BLaER1 (cell line): ENCODE measurements around the gene DPP6.

Experiments used
- H3K27ac ChIP-seq: shearing (Covaris generic); formaldehyde crosslinking; 2 replicates; pipeline ENCODE4 v1.8.1; 2022
- H3K27me3 ChIP-seq: shearing (Covaris generic); formaldehyde crosslinking; 2 replicates; pipeline ENCODE4 v1.8.1; 2022
- H3K36me3 ChIP-seq: shearing (Covaris generic); formaldehyde crosslinking; 2 replicates; pipeline ENCODE4 v1.8.1; 2022
- H3K4me1 ChIP-seq: shearing (Covaris generic); formaldehyde crosslinking; 2 replicates; pipeline ENCODE4 v1.8.1; 2022
- H3K4me2 ChIP-seq: shearing (Covaris generic); formaldehyde crosslinking; 2 replicates; pipeline ENCODE4 v1.8.1; 2022
- H3K4me3 ChIP-seq: shearing (Covaris generic); formaldehyde crosslinking; 2 replicates; pipeline ENCODE4 v1.8.1; 2022
- H3K9ac ChIP-seq: shearing (Covaris generic); formaldehyde crosslinking; 2 replicates; pipeline ENCODE4 v1.8.1; 2022
- H3K9me3 ChIP-seq: shearing (Covaris generic); formaldehyde crosslinking; 2 replicates; pipeline ENCODE4 v1.8.1; 2022
- H4K20me1 ChIP-seq: shearing (Covaris generic); formaldehyde crosslinking; 2 replicates; pipeline ENCODE4 v1.8.1; 2022
- Cebpa-rat ChIP-seq: shearing (Covaris generic); IDR thresholded peaks from 2 replicates; pipeline ENCODE4 v1.8.1; 2022

The DPP6 gene

DNA sequence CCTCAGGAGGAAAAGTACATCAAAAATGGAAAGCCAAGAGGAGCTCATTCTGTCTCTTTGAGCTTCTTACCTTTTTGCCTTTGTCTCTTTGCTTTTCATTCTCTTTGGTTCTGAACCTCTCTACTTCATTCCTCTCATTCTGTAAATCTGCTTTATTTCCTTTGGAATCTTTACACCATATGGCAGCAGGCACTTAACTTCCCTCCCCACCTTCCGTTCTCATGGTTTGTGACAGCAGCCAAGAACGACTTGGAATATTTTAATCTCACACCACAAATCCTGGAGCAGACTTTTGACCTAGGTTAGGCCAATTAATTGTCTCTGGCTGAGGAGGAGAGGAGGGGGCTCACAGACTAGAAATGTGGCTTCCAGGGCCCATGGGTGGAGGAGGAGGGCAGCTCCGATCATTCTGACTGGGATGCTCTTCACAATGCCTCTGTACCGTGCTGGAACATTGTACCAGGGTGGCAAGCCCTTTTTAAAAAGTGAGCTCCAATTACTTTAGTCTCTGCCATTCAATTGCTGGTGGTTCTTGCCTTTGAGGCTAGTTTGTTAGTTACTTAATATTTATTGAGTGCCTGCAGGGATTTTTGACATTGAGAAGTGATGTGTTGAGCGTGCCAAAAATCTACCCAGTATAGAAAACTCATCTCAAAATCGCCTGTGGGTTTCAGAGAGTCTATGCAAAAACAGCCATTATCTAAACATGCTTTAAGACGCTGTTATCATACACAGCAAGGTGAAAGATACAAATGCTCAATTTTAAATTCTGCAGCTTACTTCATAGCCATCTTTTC lies 386.6 kb downstream of the DPP6 start:
- no peaks in the 10 kb centered on the region for H3K4me1 ChIP-seq
- no peak overlapping the region for H3K27ac ChIP-seq
- no peaks in the 10 kb centered on the region for H4K20me1 ChIP-seq
- no peak overlapping the region for H3K9ac ChIP-seq
- H3K27me3 ChIP-seq = no peaks in the 10 kb centered on the region
- no peak overlapping the region for H3K4me2 ChIP-seq
- no peaks in the 10 kb centered on the region for H3K36me3 ChIP-seq
- TF ChIP-seq Cebpa-rat = no peak
- no peak overlapping the region for H3K4me3 ChIP-seq
- H3K9me3 ChIP-seq = no peaks in the 10 kb centered on the region

DNA sequence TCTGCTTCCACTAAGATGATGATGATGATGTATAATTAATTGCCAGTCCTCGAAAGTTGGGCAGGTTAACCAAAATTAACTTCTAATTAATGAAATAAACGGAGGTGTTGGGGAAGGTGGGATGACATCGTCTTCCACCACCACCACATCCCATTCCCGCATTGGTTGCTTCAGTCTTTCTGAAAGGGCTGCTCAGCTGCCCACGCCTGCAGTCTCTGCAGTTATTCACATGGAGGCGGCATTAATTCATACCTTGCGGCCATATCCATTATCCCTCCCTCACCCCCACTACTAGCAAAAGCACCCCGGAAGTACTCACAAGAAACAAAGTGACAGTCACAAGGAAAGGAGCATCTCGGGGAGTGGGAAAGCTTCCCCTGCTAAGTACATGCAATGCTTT lies 387.9 kb downstream of the DPP6 start:
- H3K4me1 ChIP-seq = no peaks in the 10 kb centered on the region
- no peaks in the 10 kb centered on the region for H4K20me1 ChIP-seq
- no peaks in the 10 kb centered on the region for H3K9me3 ChIP-seq
- H3K36me3 ChIP-seq = no peaks in the 10 kb centered on the region
- no peak overlapping the region for H3K4me2 ChIP-seq
- H3K27ac ChIP-seq = no peak overlapping the region
- no peaks in the 10 kb centered on the region for H3K27me3 ChIP-seq
- TF ChIP-seq Cebpa-rat = no peak
- H3K9ac ChIP-seq = no peak overlapping the region
- no peak overlapping the region for H3K4me3 ChIP-seq

DNA sequence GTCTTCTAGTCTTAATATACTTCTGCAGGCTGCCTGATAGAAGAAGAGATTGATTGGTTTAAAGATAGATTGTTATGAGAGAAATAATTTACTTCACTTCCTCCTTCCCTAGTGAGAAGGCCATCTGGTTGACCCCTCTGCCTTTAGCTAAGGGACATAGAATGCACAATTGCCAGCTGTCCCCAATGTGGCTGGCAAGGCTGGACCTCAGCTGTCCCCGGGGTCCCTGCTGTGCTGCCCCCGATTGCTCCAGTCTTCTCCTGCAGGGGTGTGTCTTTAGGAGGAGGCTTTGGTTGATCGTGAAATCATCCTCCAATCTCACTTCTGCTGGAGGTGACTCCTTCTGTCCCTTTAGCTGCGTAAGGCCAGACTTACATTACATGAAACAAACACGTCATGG lies 388.5 kb downstream of the DPP6 start:
- Histone ChIP-seq H3K9me3 (no peaks in the 10 kb centered on the region), H3K4me1 (no peaks in the 10 kb centered on the region), H3K4me2 (no peak overlapping the region), H3K36me3 (no peaks in the 10 kb centered on the region), H3K27me3 (no peaks in the 10 kb centered on the region), H3K9ac (no peak overlapping the region), H4K20me1 (no peaks in the 10 kb centered on the region), H3K27ac (no peak overlapping the region), H3K4me3 (no peak overlapping the region)
- no peak for TF ChIP-seq Cebpa-rat

DNA sequence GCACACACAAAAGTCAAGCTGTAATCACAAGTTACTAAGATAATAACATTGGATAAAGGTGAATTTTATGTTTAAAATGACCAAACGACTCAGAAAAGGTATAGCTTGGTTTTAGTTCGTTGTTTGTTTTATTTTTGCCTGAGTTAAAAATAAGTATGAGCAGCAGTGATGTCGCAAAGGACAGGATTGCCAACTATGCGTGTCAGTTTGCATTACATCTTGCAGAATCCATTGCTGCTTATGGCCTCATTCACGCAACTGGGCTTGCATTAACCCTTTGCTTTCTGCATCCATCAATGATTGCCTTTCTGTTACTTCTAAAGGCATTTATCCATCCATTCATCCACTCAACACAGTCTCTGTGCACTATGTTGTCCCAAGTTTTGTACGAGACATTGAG lies 389.6 kb downstream of the DPP6 start:
- Histone ChIP-seq H3K36me3 (no peaks in the 10 kb centered on the region), H3K4me2 (no peak overlapping the region), H3K27ac (no peak overlapping the region), H3K9ac (no peak overlapping the region), H4K20me1 (no peaks in the 10 kb centered on the region), H3K4me3 (no peak overlapping the region), H3K27me3 (no peaks in the 10 kb centered on the region), H3K9me3 (no peaks in the 10 kb centered on the region), H3K4me1 (no peaks in the 10 kb centered on the region)
- no peak for TF ChIP-seq Cebpa-rat

DNA sequence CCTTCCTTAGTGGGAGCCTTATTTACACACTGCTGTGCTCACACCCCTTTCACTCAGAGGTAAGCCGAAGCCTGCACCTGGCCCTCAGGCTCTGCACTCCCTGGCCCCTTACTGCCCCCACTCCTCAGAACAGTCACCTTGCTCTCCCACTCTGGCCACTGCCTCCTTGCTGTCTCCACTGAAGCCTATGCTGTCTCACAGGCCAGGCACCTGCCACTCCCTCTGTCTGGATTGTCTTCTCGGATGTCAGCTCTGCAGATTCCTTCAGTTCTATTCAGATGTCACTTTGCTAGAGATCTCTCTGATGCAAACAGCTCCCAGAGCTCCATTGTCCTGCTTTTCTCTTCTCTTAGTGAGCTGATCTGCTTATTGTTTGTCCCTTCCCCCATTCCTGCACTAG lies 390.7 kb downstream of the DPP6 start:
- TF ChIP-seq Cebpa-rat = no peak

DNA sequence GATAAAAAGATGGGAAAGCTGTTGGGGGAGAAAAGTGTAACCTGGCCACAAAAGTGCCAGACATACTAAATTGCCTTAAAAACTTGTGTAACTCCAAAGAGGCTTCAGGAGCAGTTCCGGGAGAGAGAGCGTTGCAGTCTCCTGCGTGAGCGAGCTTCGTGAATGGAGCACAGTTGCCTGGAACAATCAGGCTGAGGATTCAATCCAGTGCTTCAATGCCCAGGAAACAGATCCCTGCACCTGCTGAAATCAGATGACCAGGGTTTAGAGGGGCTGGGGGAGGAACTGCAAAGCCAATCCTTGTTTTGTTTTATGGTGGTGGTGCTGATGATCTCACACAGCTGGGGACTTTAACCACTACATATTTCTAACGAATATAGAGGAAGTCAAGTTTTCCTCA lies 398.3 kb downstream of the DPP6 start:
- H3K4me3 ChIP-seq = no peak overlapping the region
- no peaks in the 10 kb centered on the region for H3K36me3 ChIP-seq
- H3K9ac ChIP-seq = no peak overlapping the region
- H4K20me1 ChIP-seq = no peaks in the 10 kb centered on the region
- no peak for TF ChIP-seq Cebpa-rat
- H3K4me1 ChIP-seq = peaks cover 8% of the 10 kb centered on the region
- H3K9me3 ChIP-seq = no peaks in the 10 kb centered on the region
- H3K27ac ChIP-seq = no peak overlapping the region
- H3K4me2 ChIP-seq = no peak overlapping the region
- H3K27me3 ChIP-seq = no peaks in the 10 kb centered on the region

More for the DNA sequence above, 390.7 kb downstream of the DPP6 start:
- Histone ChIP-seq H3K36me3 (no peaks in the 10 kb centered on the region), H3K27me3 (no peaks in the 10 kb centered on the region), H3K4me2 (no peak overlapping the region), H3K4me3 (no peak overlapping the region), H4K20me1 (no peaks in the 10 kb centered on the region), H3K27ac (no peak overlapping the region), H3K9ac (no peak overlapping the region), H3K9me3 (no peaks in the 10 kb centered on the region), H3K4me1 (no peaks in the 10 kb centered on the region)

DNA sequence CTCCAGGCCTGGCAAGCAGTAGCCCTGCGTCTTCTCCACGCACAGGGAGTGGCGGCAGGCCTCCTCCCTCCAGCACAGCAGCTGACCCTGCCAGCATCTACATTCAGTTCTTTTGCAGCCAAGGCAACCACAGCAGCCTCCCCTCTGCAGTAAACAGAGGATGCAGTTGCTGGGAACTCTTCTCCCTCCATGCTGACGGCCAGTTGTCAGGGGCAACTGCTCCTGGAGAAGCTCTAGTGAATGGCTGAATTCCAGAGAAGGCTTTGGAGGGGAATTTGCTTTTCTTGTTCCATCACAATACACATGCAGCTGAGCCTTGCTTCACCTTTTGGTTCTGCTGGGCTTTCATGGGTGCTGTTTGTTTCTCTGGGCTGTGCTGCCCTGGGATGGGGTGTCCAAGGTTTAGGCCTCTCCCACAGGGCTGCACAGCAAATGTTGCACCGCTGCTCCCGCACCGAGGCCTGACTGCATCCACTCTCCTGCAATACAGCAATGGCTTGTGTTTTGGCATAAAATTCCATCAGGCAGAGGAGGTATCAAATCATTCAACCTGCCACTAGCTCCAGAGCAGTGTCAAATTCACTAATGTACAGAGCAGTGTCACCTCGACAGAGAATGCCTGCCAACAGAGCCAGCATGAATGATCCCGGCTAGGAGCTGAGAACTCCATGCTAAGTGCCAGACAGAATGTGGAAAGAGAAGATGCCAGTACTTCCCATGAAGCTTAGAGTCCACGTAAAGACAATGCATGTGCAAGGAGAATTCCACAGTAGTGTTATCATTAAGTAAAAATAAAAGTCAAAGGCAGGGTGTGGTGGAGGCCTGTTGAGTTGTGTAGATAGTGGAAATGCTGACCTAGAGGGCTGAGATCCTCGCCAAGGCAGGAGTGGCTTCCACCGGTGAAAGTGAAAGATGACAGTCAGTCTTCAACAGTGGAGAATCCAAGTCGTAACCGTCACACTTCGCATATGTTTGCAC lies 399.6 kb downstream of the DPP6 start:
- Histone ChIP-seq H3K27me3 (no peaks in the 10 kb centered on the region), H3K27ac (no peak overlapping the region), H3K36me3 (no peaks in the 10 kb centered on the region), H3K4me2 (no peak overlapping the region), H4K20me1 (no peaks in the 10 kb centered on the region), H3K9me3 (no peaks in the 10 kb centered on the region), H3K4me3 (no peak overlapping the region), H3K4me1 (peaks cover 8% of the 10 kb centered on the region), H3K9ac (no peak overlapping the region)
- no peak for TF ChIP-seq Cebpa-rat

DNA sequence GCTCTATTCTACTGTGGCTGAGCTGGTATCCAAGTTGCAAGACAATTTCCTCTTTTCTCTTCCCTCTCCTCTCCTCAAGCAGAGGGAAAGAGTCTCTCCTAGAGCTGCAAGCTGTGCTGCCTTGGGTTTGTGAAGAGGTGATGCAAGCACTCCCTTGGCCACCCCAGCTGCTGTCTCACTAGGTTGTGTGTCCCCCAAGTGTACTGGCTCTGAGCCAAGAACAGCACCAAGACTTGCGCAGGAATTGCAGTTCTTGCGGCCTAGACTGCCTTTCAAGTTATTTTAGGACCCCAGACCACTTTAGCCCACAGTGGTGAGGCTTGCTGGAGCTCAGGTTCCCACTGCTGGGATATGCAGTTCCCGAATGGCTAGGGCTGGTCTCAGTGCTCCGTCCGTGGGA lies 411.6 kb downstream of the DPP6 start:
- no peak overlapping the region for H3K9ac ChIP-seq
- no peaks in the 10 kb centered on the region for H4K20me1 ChIP-seq
- H3K36me3 ChIP-seq = no peaks in the 10 kb centered on the region
- H3K4me1 ChIP-seq = no peaks in the 10 kb centered on the region
- H3K4me3 ChIP-seq = no peak overlapping the region
- TF ChIP-seq Cebpa-rat = no peak
- H3K4me2 ChIP-seq = no peak overlapping the region
- no peak overlapping the region for H3K27ac ChIP-seq
- no peaks in the 10 kb centered on the region for H3K27me3 ChIP-seq
- peaks cover 4% of the 10 kb centered on the region; the same call in 1 of the 2 replicates for H3K9me3 ChIP-seq

DNA sequence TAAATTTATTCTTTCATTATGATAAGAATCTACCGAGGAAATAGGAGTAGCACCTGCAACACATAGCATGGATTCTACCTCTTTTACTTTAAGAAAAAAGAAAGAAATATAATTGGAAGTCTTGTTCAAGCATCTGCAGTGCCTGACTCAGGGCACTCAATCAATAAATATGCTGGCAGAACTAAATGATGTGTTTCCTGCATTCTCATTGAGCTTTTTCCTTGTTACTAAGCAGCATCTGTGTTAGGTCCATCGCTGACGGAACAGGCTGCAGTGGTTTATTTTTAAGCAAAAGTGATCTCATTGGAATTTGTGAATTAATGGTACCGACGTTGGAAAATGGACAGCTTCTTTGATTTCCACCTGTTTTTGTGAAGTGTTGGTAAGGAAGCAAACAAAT lies 417.5 kb downstream of the DPP6 start:
- Histone ChIP-seq H3K27ac (no peak overlapping the region), H3K4me1 (no peaks in the 10 kb centered on the region), H4K20me1 (no peaks in the 10 kb centered on the region), H3K4me3 (no peak overlapping the region), H3K9me3 (no peaks in the 10 kb centered on the region), H3K9ac (no peak overlapping the region), H3K27me3 (no peaks in the 10 kb centered on the region), H3K36me3 (no peaks in the 10 kb centered on the region), H3K4me2 (no peak overlapping the region)
- no peak for TF ChIP-seq Cebpa-rat

DNA sequence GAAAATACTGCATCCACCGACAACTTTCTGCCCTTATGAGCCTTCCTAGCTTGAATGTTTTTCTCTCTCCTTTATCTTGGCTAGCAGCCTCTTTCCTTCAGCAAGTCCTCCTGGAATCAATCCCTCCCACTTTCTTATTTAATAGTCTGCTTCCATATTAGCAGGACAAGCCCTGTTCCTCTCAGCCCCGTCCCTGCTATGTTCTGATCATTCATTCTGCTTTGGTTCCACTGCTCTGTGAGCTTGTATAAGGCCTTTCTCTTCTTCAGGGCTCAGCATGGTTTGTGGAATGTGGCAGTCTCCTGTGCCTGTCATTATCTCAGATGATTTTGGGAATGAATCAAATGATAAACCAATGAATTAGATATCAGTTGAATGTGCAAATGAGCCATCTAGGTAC lies 420.1 kb downstream of the DPP6 start:
- no peak overlapping the region for H3K27ac ChIP-seq
- no peak overlapping the region for H3K4me2 ChIP-seq
- no peak for TF ChIP-seq Cebpa-rat
- no peak overlapping the region for H3K9ac ChIP-seq
- H3K4me3 ChIP-seq = no peak overlapping the region
- H3K27me3 ChIP-seq = no peaks in the 10 kb centered on the region
- H3K9me3 ChIP-seq = no peaks in the 10 kb centered on the region
- H3K4me1 ChIP-seq = no peaks in the 10 kb centered on the region
- no peaks in the 10 kb centered on the region for H3K36me3 ChIP-seq
- no peaks in the 10 kb centered on the region for H4K20me1 ChIP-seq
